Measurements from ENCODE around the gene ADAT1.

The ADAT1 gene

GRCh38 chr16:75555213-75555706, 67.8 kb downstream of the ADAT1 start:
- H3K9me3 ChIP-seq (ENCODE audit: severe bottlenecking) = no peaks in the 10 kb centered on the region
- H3K36me3 ChIP-seq = no peaks in the 10 kb centered on the region
- H3K27me3 ChIP-seq (ENCODE audit: insufficient read depth, low read depth, severe bottlenecking) = no peaks in the 10 kb centered on the region
- DNase-seq = peak; percentile 88
- H3K27ac ChIP-seq = peak overlapping the region; percentile 59
- peak overlapping the region; percentile 80 for H3K4me3 ChIP-seq (ENCODE audit: low read depth, low read length)
- no peak for TF ChIP-seq CTCF (IDR thresholded peaks at IDR 0.05; ENCODE audit: low read depth, low read length)

- no peak overlapping the region for H3K27ac ChIP-seq
- H3K4me3 ChIP-seq (ENCODE audit: low read depth, low read length) = no peak overlapping the region
- no peak for TF ChIP-seq CTCF (IDR thresholded peaks at IDR 0.05; ENCODE audit: low read depth, low read length)
- no peaks in the 10 kb centered on the region for H3K36me3 ChIP-seq
- H3K27me3 ChIP-seq (ENCODE audit: insufficient read depth, low read depth, severe bottlenecking) = no peaks in the 10 kb centered on the region
- no peak for DNase-seq
- no peaks in the 10 kb centered on the region for H3K9me3 ChIP-seq (ENCODE audit: severe bottlenecking)
Measured at GRCh38 chr16:75552951-75553350, 70.1 kb downstream of the ADAT1 start.

- Histone ChIP-seq H3K27me3 (ENCODE audit: insufficient read depth, low read depth, severe bottlenecking) (no peaks in the 10 kb centered on the region), H3K27ac (no peak overlapping the region)
- peak; percentile 41 for DNase-seq
Measured at GRCh38 chr16:75550211-75550662, 72.8 kb downstream of the ADAT1 start.

More at GRCh38 chr16:75550211-75550662, 72.8 kb downstream of the ADAT1 start:
- peak; percentile 74 for TF ChIP-seq CTCF (IDR thresholded peaks at IDR 0.05; ENCODE audit: low read depth, low read length)
- Histone ChIP-seq H3K4me3 (ENCODE audit: low read depth, low read length) (no peak overlapping the region), H3K9me3 (ENCODE audit: severe bottlenecking) (no peaks in the 10 kb centered on the region), H3K36me3 (no peaks in the 10 kb centered on the region)

Data from WERI-Rb-1 (cell line).